ENCODE measurements around the gene CMTM3. TPM values are rescaled to one million over a fixed set of nuclear protein-coding genes. Genes with fewer than 3 reads are reported as not detected.

Gene CMTM3
- total RNA-seq, 1 experiment from 2014 or later: 39.2 TPM

- no peaks in the 10 kb centered on the region for H3K9me3 ChIP-seq (ENCODE audit: control insufficient read depth, low read depth, low read length)
- H3K14ac ChIP-seq (ENCODE audit: insufficient read depth, low read length): no peak overlapping the region
- H3K4me1 ChIP-seq (ENCODE audit: insufficient read depth, low read length): no peaks in the 10 kb centered on the region
- no peak overlapping the region for H3K27ac Mint-ChIP-seq
- H3K9me3 Mint-ChIP-seq: no peaks in the 10 kb centered on the region
- no peak overlapping the region for H3T11ph ChIP-seq (ENCODE audit: low read length)
- no peak overlapping the region for H3K27ac ChIP-seq (ENCODE audit: insufficient read length, low read depth, low read length)
- H2BK15ac ChIP-seq (ENCODE audit: low read depth, low read length): no peak overlapping the region
- WGBS (ENCODE audit: extremely low coverage, insufficient read length, low lambda C conversion rate): no CpG with 5 or more reads among the region's 1 CpG
- H3K27me3 ChIP-seq (ENCODE audit: insufficient read depth, low read length): no peaks in the 10 kb centered on the region
- H4K20me1 ChIP-seq (ENCODE audit: control insufficient read depth, insufficient read depth, insufficient read length): no peaks in the 10 kb centered on the region
- H3K18ac ChIP-seq (ENCODE audit: insufficient read length, low read depth, low read length): no peak overlapping the region
- H2BK20ac ChIP-seq (ENCODE audit: low read depth, low read length, poor library complexity, severe bottlenecking): no peak overlapping the region
- H3K4me2 ChIP-seq (ENCODE audit: insufficient read depth, insufficient read length, low read length): no peak overlapping the region
- H3K27me3 Mint-ChIP-seq (ENCODE audit: low read depth): peaks cover 7% of the 10 kb centered on the region
- DNase-seq: no peak
- no peak overlapping the region for H3K4me3 Mint-ChIP-seq
- no peak overlapping the region for H2AK5ac ChIP-seq (ENCODE audit: insufficient read length, low read length)
- no peak overlapping the region for H4K5ac ChIP-seq (ENCODE audit: insufficient read length, low read depth, low read length)
- no peak overlapping the region for H3K56ac ChIP-seq (ENCODE audit: insufficient read length, low read depth, low read length)
- H2BK120ac ChIP-seq (ENCODE audit: low read depth, low read length, poor library complexity, severe bottlenecking): no peak overlapping the region
- H2BK5ac ChIP-seq (ENCODE audit: insufficient read length, low read length): no peak overlapping the region
- no peak overlapping the region for H2BK12ac ChIP-seq (ENCODE audit: insufficient read length, low read depth, low read length)
- H3K36me3 Mint-ChIP-seq (ENCODE audit: insufficient read depth in 1 of 3, low read depth in 3 of 3): no peaks in the 10 kb centered on the region
- H3K4me1 Mint-ChIP-seq: peaks cover 6 to 9% of the 10 kb centered on the region in 2 experiments
- H3K4ac ChIP-seq (ENCODE audit: low read depth, low read length): no peak overlapping the region
- H3K79me1 ChIP-seq (ENCODE audit: insufficient read depth, low read depth, low read length, poor library complexity, severe bottlenecking): no peaks in the 10 kb centered on the region
- H4K91ac ChIP-seq (ENCODE audit: insufficient read length, low read depth, low read length): no peak overlapping the region
- TF ChIP-seq, protein P1, sequence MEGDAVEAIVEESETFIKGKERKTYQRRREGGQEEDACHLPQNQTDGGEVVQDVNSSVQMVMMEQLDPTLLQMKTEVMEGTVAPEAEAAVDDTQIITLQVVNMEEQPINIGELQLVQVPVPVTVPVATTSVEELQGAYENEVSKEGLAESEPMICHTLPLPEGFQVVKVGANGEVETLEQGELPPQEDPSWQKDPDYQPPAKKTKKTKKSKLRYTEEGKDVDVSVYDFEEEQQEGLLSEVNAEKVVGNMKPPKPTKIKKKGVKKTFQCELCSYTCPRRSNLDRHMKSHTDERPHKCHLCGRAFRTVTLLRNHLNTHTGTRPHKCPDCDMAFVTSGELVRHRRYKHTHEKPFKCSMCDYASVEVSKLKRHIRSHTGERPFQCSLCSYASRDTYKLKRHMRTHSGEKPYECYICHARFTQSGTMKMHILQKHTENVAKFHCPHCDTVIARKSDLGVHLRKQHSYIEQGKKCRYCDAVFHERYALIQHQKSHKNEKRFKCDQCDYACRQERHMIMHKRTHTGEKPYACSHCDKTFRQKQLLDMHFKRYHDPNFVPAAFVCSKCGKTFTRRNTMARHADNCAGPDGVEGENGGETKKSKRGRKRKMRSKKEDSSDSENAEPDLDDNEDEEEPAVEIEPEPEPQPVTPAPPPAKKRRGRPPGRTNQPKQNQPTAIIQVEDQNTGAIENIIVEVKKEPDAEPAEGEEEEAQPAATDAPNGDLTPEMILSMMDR (conservative IDR thresholded peaks at IDR 0.05): no peak
- H3K79me2 ChIP-seq (ENCODE audit: insufficient read depth, low read length): no peaks in the 10 kb centered on the region
- no peak overlapping the region for H3K9ac ChIP-seq (ENCODE audit: extremely low read depth, insufficient read length, low read length)
- no peak overlapping the region for H2AFZ ChIP-seq (ENCODE audit: low read length)
- no peak overlapping the region for H4K8ac ChIP-seq (replicated peaks; ENCODE audit: insufficient read length, low read depth, low read length)
- peaks cover 7% of the 10 kb centered on the region for H3K23me2 ChIP-seq (ENCODE audit: insufficient read length, low read depth, low read length, poor library complexity, severe bottlenecking)
- H3K23ac ChIP-seq (ENCODE audit: insufficient read length, low read depth, low read length): no peak overlapping the region
These were observed 4.0 kb upstream of the CMTM3 start for GRCh38 chr16:66600477-66600876.
